B cell (primary cell): Measurements from ENCODE around the gene KIF26B. TPM values are rescaled to one million over a fixed set of nuclear protein-coding genes. Genes with fewer than 3 reads are reported as not detected.

Source experiments
- ATAC-seq: fragments of 200-7000 bp; cut with Tn5 transposase; one replicate; pipeline ENCODE4 v1.10.0; 2021; ENCODE audit warnings: low read depth, mild to moderate bottlenecking, moderate number of reproducible peaks, moderate library complexity
- CTCF ChIA-PET: fragments of 350-600 bp; sonication (Branson Sonifier 250); formaldehyde crosslinking; loops from one replicate; lab custom pipeline; 2021; ENCODE audit warnings: antibody characterized with exemption, inconsistent platforms; lab: Charles Lee
- POLR2A ChIA-PET: fragments of 350-600 bp; sonication (Branson Sonifier 250); formaldehyde crosslinking; loops from one replicate; lab custom pipeline; 2021; ENCODE audit warnings: antibody characterized with exemption; lab: Charles Lee
- DNase-seq: peaks from one replicate; pipeline ENCODE4 v3.0.0; 2013
- H2AFZ ChIP-seq: 2 replicates; pipeline ENCODE4 v1.6.1; 2012; ENCODE audit warnings: mild to moderate bottlenecking, low read depth, low read length; ENCODE audit not compliant: insufficient read depth, poor library complexity, severe bottlenecking
- H3K27ac ChIP-seq, 2 donors: 1 replicate in 1 of 2; 2 replicates in 1 of 2; pipeline ENCODE4 v1.5.1; 2012 to 2013; ENCODE audit warnings: low read length in 2 of 2, mild to moderate bottlenecking in 2 of 2, moderate library complexity in 1 of 2
- H3K27me3 ChIP-seq, 4 experiments: fragments of 200-600 bp in 1 of 4; sonication (generic) in 1 of 4; replicated peaks in 1 of 4; 1 replicate in 2 of 4; 2 replicates in 2 of 4; pipeline versions ENCODE4 v1.6.1 to v1.7.0; 2013 to 2016; ENCODE audit warnings: low read length in 3 of 4, mild to moderate bottlenecking in 2 of 4, mixed read lengths in 1 of 4, moderate library complexity in 1 of 4; ENCODE audit not compliant: insufficient read depth in 4 of 4, control insufficient read depth in 3 of 4; ENCODE audit errors: control extremely low read depth in 1 of 4
- H3K36me3 ChIP-seq, 2 experiments: replicated peaks in 1 of 2; 1 replicate in 1 of 2; 2 replicates in 1 of 2; pipeline versions ENCODE4 v1.6.1 to v1.7.1; 2013; ENCODE audit warnings: low read length in 1 of 2; ENCODE audit not compliant: insufficient read depth in 2 of 2, control insufficient read depth in 1 of 2; ENCODE audit errors: control extremely low read depth in 1 of 2, extremely low read depth in 1 of 2
- H3K4me1 ChIP-seq, 2 donors: fragments of 200-600 bp in 1 of 2; sonication (generic) in 1 of 2; 1 replicate in 1 of 2; 2 replicates in 1 of 2; pipeline versions ENCODE4 v1.5.1 to v1.6.1; 2013 to 2017; ENCODE audit warnings: low read length in 2 of 2; ENCODE audit not compliant: control insufficient read depth in 2 of 2, insufficient read depth in 2 of 2
- H3K4me2 ChIP-seq: replicated peaks from 2 replicates; pipeline ENCODE3; 2012; ENCODE audit warnings: mild to moderate bottlenecking, low read depth, low read length; ENCODE audit not compliant: poor library complexity, severe bottlenecking
- H3K4me3 ChIP-seq, 5 experiments: fragments of 200-600 bp in 1 of 5; sonication (generic) in 1 of 5; 1 replicate in 3 of 5; 2 replicates in 2 of 5; pipeline versions ENCODE4 v1.5.1 to v1.7.0; 2011 to 2016; ENCODE audit warnings: low read length in 4 of 5, mild to moderate bottlenecking in 4 of 5, low read depth in 2 of 5, control low read depth in 1 of 5, moderate library complexity in 1 of 5; ENCODE audit not compliant: insufficient read depth in 1 of 5; ENCODE audit errors: control extremely low read depth in 1 of 5, extremely low read depth in 1 of 5
- H3K79me2 ChIP-seq: fragments of 200-600 bp; sonication (generic); one replicate; pipeline ENCODE4 v1.6.0; 2016; ENCODE audit warnings: low read length; ENCODE audit not compliant: control insufficient read depth, insufficient read depth
- H3K9ac ChIP-seq: fragments of 200-600 bp; sonication (generic); 2 replicates; pipeline ENCODE4 v1.6.1; 2017; ENCODE audit warnings: mild to moderate bottlenecking, low read length, moderate library complexity
- H3K9me3 ChIP-seq, 3 donors: one replicate each; pipeline versions ENCODE4 v1.6.1 to v1.7.1; 2013; ENCODE audit warnings: low read length in 2 of 3; ENCODE audit not compliant: control insufficient read depth in 2 of 3, insufficient read depth in 1 of 3; ENCODE audit errors: control extremely low read depth in 1 of 3
- H4K20me1 ChIP-seq: 2 replicates; pipeline ENCODE4 v1.6.0; 2012; ENCODE audit warnings: mild to moderate bottlenecking, low read length; ENCODE audit not compliant: insufficient read depth, control insufficient read depth, poor library complexity, severe bottlenecking
- H3K27ac Mint-ChIP-seq: one replicate; pipeline ENCODE4 v1.8.0; 2021; ENCODE audit warnings: mixed read lengths
- H3K27me3 Mint-ChIP-seq: one replicate; pipeline ENCODE4 v1.8.0; 2021; ENCODE audit warnings: mixed read lengths
- H3K4me1 Mint-ChIP-seq: one replicate; pipeline ENCODE4 v1.8.0; 2021; ENCODE audit warnings: mixed read lengths
- H3K4me3 Mint-ChIP-seq: one replicate; pipeline ENCODE4 v1.8.0; 2021; ENCODE audit warnings: mixed read lengths
- H3K9me3 Mint-ChIP-seq: one replicate; pipeline ENCODE4 v1.8.0; 2022; ENCODE audit warnings: mixed read lengths; ENCODE audit not compliant: insufficient read depth
- EZH2 ChIP-seq: IDR thresholded peaks from 2 replicates; pipeline ENCODE4 v1.6.1; 2012; ENCODE audit warnings: borderline replicate concordance, low read depth, mild to moderate bottlenecking, moderate library complexity, low read length; ENCODE audit not compliant: insufficient read depth, poor library complexity, severe bottlenecking
- WGBS: methylation state at CpG from one replicate; pipeline ENCODE4 v1.1.5; 2013; ENCODE audit warnings: missing lambda C conversion rate; ENCODE audit not compliant: insufficient coverage; 5-methylcytosine and 5-hydroxymethylcytosine counted together
- intact Hi-C: fragments of 100-400 bp; cut with micrococcal nuclease; formaldehyde crosslinking; loops from one replicate; pipeline ENCODE4 v1.10.0; 2022
- polyA plus RNA-seq: library from polyadenylated mRNA; depleted of rRNA; stranded (reverse); fragments of >200 nt; gene quantifications from 2 replicates; pipeline ENCODE4 v1.2.3, GENCODE V29; 2012
- total RNA-seq, 2 donors: library from RNA; stranded (reverse); fragments of 120-200 nt in 1 of 2; gene quantifications; 1 replicate in 1 of 2; 2 replicates in 1 of 2; pipeline versions ENCODE4 v1.2.3 to v1.2.4, GENCODE V29; 2013 to 2022
- TF ChIP-seq, protein P1 (sequence below): fragments of 200-600 bp; IDR thresholded peaks from one replicate; pipeline ENCODE4 v1.8.0; 2022; ENCODE audit warnings: antibody characterized with exemption, mild to moderate bottlenecking

KIF26B gene
- total and polyA plus RNA-seq, 2 donors (not counting 1 experiment from before 2014, with no cell fraction given): 0.62 TPM; not detected in 1

DNA sequence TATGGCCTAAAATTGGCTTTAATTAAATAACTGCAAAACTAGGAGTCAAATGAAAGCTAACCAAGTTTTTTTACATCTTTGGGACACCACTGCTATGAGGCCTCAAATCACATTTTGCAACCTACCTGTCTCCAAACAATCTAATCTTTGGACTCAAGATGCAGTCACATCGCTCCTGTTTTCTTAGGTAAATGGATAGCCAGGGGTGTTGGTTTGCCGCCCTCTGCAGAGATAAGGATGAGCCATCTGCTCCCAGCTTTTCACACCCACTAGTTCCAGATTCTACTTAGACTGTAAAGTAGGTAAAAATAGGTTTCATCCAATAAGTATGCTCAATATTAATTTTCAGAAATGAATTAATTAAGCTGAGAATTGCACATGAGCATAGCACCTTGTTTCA lies 456.5 kb downstream of the KIF26B start:
- Mint-ChIP-seq H3K4me3 (no peak overlapping the region), H3K27me3 (peaks cover 15% of the 10 kb centered on the region), H3K9me3 (no peaks in the 10 kb centered on the region), H3K4me1 (no peaks in the 10 kb centered on the region), H3K27ac (no peak overlapping the region)
- intact Hi-C loops: no loop called here
- ATAC-seq: no peak
- no peak overlapping the region for H3K4me3 ChIP-seq
- H3K27me3 ChIP-seq: peaks cover 0 to 2% (median 0%) of the 10 kb centered on the region in 4 experiments
- CTCF ChIA-PET: no interaction called here
- no peaks in the 10 kb centered on the region for H3K79me2 ChIP-seq
- H3K9ac ChIP-seq: no peak overlapping the region
- no peak overlapping the region for H3K4me2 ChIP-seq
- no peaks in the 10 kb centered on the region for H3K36me3 ChIP-seq
- no peak overlapping the region for H2AFZ ChIP-seq
- POLR2A ChIA-PET: no interaction called here
- DNase-seq: no peak
- no peaks in the 10 kb centered on the region for H3K4me1 ChIP-seq
- TF ChIP-seq, protein P1, sequence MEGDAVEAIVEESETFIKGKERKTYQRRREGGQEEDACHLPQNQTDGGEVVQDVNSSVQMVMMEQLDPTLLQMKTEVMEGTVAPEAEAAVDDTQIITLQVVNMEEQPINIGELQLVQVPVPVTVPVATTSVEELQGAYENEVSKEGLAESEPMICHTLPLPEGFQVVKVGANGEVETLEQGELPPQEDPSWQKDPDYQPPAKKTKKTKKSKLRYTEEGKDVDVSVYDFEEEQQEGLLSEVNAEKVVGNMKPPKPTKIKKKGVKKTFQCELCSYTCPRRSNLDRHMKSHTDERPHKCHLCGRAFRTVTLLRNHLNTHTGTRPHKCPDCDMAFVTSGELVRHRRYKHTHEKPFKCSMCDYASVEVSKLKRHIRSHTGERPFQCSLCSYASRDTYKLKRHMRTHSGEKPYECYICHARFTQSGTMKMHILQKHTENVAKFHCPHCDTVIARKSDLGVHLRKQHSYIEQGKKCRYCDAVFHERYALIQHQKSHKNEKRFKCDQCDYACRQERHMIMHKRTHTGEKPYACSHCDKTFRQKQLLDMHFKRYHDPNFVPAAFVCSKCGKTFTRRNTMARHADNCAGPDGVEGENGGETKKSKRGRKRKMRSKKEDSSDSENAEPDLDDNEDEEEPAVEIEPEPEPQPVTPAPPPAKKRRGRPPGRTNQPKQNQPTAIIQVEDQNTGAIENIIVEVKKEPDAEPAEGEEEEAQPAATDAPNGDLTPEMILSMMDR: no peak
- TF ChIP-seq EZH2: no peak
- no peak overlapping the region for H3K27ac ChIP-seq
- no peaks in the 10 kb centered on the region for H4K20me1 ChIP-seq
- WGBS: no CpG with 5 or more reads among the region's 2 CpGs
- peaks cover 0 to 2% (median 0%) of the 10 kb centered on the region in 3 donors for H3K9me3 ChIP-seq

DNA sequence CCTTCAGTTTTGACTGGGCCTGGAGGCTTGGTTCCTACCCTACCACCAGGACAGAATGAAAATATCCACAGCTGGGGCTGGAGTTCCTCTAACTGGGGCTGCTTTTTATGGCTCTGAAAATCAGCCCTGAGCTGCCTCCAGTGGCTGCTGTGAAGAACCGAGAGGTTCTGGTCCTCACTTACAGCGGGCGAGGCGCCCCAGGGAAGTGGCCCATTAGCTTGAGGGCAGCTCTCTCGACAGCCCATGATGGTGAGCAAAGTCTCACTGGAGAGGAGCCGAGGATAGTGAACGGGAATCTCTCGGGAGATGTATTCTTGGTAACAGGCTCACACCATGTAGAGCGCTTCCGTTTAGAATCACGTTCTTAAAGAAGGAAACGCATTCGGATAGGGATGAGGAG lies 459.7 kb downstream of the KIF26B start:
- H3K4me1 ChIP-seq: no peaks in the 10 kb centered on the region
- Mint-ChIP-seq H3K9me3 (no peaks in the 10 kb centered on the region), H3K4me3 (no peak overlapping the region), H3K27me3 (peaks cover 6% of the 10 kb centered on the region), H3K4me1 (no peaks in the 10 kb centered on the region), H3K27ac (no peak overlapping the region)
- no peak overlapping the region for H3K9ac ChIP-seq
- no peak for DNase-seq
- H4K20me1 ChIP-seq: no peaks in the 10 kb centered on the region
- no peaks in the 10 kb centered on the region for H3K27me3 ChIP-seq
- CTCF ChIA-PET: no interaction called here
- H3K36me3 ChIP-seq: no peaks in the 10 kb centered on the region
- intact Hi-C loops: no loop called here
- no peak overlapping the region for H3K4me2 ChIP-seq
- WGBS: 99% methylated on average over 13 of the region's 13 CpGs
- no peak for ATAC-seq
- POLR2A ChIA-PET: no interaction called here
- H2AFZ ChIP-seq: no peak overlapping the region
- no peaks in the 10 kb centered on the region for H3K79me2 ChIP-seq
- TF ChIP-seq, protein P1: no peak
- TF ChIP-seq EZH2: no peak
- no peak overlapping the region for H3K27ac ChIP-seq
- peaks cover 0 to 2% (median 0%) of the 10 kb centered on the region in 3 donors for H3K9me3 ChIP-seq
- H3K4me3 ChIP-seq: no peak overlapping the region
